Body of pancreas (tissue), 4 donors: ENCODE results near the gene ZKSCAN5.

ENCODE experiments used
- POLR2A ChIP-seq, 3 donors: fragments of 450-650 bp; IDR thresholded peaks; one replicate each; pipeline ENCODE4 v1.6.1; 2016; ENCODE audit warnings: antibody characterized with exemption in 3 of 3, mild to moderate bottlenecking in 2 of 3
- TF ChIP-seq, protein P1 (sequence below), 7 experiments: fragments of 450-650 bp in 4 of 7; fragments of 200-600 bp in 3 of 7; sonication (generic) in 3 of 7; IDR thresholded peaks; one replicate each; pipeline ENCODE4 v1.5.1; 2016 to 2019; ENCODE audit warnings: antibody characterized with exemption in 7 of 7

DNA sequence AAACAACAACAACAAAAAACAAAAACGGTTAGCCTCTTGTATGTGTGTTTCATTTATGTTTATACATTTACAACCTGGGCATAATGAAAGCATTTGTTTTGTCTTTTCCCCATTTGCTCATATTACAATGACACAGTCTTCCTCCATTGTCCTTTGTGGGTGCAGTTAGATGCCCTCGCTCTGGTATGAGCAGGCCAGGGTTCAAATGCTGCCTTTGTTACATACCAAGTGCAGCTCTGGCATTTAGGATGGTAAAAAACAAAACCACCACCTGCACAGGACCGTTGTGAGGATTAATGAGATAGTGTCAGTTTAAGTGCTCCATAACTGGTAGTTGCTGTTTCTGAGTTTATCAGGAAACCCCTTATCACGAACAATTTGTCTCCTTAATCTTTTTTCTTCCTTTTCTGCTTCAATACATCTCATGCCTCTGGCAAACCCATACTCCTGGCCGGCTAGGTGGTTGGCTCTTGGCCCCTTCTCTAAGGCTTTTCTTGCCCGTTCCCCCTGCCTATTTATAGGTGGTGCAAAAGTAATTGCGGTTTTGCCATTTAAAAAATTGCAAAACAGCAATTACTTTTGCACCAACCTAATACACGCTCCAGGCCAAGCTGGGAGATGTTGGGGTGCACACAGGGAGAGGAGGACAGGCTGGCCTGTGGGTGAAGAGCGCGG lies 75.0 kb downstream of the ZKSCAN5 start:
- TF ChIP-seq, protein P1, sequence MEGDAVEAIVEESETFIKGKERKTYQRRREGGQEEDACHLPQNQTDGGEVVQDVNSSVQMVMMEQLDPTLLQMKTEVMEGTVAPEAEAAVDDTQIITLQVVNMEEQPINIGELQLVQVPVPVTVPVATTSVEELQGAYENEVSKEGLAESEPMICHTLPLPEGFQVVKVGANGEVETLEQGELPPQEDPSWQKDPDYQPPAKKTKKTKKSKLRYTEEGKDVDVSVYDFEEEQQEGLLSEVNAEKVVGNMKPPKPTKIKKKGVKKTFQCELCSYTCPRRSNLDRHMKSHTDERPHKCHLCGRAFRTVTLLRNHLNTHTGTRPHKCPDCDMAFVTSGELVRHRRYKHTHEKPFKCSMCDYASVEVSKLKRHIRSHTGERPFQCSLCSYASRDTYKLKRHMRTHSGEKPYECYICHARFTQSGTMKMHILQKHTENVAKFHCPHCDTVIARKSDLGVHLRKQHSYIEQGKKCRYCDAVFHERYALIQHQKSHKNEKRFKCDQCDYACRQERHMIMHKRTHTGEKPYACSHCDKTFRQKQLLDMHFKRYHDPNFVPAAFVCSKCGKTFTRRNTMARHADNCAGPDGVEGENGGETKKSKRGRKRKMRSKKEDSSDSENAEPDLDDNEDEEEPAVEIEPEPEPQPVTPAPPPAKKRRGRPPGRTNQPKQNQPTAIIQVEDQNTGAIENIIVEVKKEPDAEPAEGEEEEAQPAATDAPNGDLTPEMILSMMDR (IDR thresholded peaks at IDR 0.05): no peak
- TF ChIP-seq POLR2A (IDR thresholded peaks at IDR 0.05): no peak
